Stomach (tissue), 9 donors: Measurements from ENCODE around the gene ADRA2C. TPM values are rescaled to one million over a fixed set of nuclear protein-coding genes. Genes with fewer than 3 reads are reported as not detected.

ENCODE experiments used
- DNase-seq, 2 donors: peaks; one replicate each; pipeline versions ENCODE4 v3.0.0 to v3.0.0-alpha.2; 2013 to 2019
- H3K27ac ChIP-seq, 5 donors: fragments of 200-600 bp in 4 of 5; sonication (generic) in 4 of 5; one replicate each; pipeline ENCODE4 v1.5.1; 2013 to 2019; ENCODE audit warnings: mild to moderate bottlenecking in 1 of 5, moderate library complexity in 1 of 5
- H3K27me3 ChIP-seq, 3 donors: fragments of 200-600 bp; sonication (generic); one replicate each; pipeline ENCODE4 v1.5.1; 2017 to 2019; ENCODE audit warnings: mixed run types in 1 of 3
- H3K36me3 ChIP-seq, 4 donors: fragments of 200-600 bp; sonication (generic); 1 replicate in 3 of 4; 2 replicates in 1 of 4; pipeline ENCODE4 v1.5.1; 2016 to 2019
- H3K4me1 ChIP-seq, 4 donors: fragments of 200-600 bp; sonication (generic); one replicate each; pipeline ENCODE4 v1.5.1; 2016 to 2019
- H3K4me3 ChIP-seq, 4 donors: fragments of 200-600 bp; sonication (generic) in 3 of 4; one replicate each; pipeline ENCODE4 v1.5.1; 2016 to 2019; ENCODE audit warnings: mild to moderate bottlenecking in 1 of 4
- H3K9me3 ChIP-seq, 4 donors: fragments of 200-600 bp; sonication (generic); one replicate each; pipeline ENCODE4 v1.5.1; 2016 to 2019
- CTCF ChIP-seq, 7 experiments: fragments of 450-650 bp in 4 of 7; fragments of 200-600 bp in 3 of 7; sonication (generic) in 3 of 7; IDR thresholded peaks; one replicate each; pipeline ENCODE4 v1.5.1; 2016 to 2019; ENCODE audit warnings: antibody characterized with exemption in 7 of 7, control low read depth in 2 of 7, mild to moderate bottlenecking in 1 of 7
- EP300 ChIP-seq: sonication (generic); formaldehyde crosslinking; IDR thresholded peaks from one replicate; pipeline ENCODE4 v1.6.1; 2017; ENCODE audit warnings: antibody characterized with exemption
- POLR2A ChIP-seq, 4 donors: fragments of 450-650 bp; IDR thresholded peaks; one replicate each; pipeline ENCODE4 v1.6.1; 2016; ENCODE audit warnings: antibody characterized with exemption in 4 of 4, control low read depth in 2 of 4, mild to moderate bottlenecking in 1 of 4, moderate library complexity in 1 of 4
- POLR2AphosphoS5 ChIP-seq, 3 donors: sonication (generic); formaldehyde crosslinking; IDR thresholded peaks; one replicate each; pipeline ENCODE4 v1.6.1; 2016; ENCODE audit warnings: antibody characterized with exemption in 3 of 3
- WGBS, 5 donors: extraction: QIAGEN DNeasy Blood & Tissue Kit in 3 of 5; methylation state at CpG; one replicate each; pipeline versions ENCODE4 v1.1.5 to v1.1.7; 2013 to 2018; 5-methylcytosine and 5-hydroxymethylcytosine counted together
- intact Hi-C: fragments of 100-400 bp; cut with DNase I; formaldehyde crosslinking; loops from one replicate; pipeline ENCODE4 v1.15.1; 2023; ENCODE audit warnings: low total_unique reads
- polyA plus RNA-seq, 3 donors: library from polyadenylated mRNA; stranded (reverse); fragments of 200-250 nt; gene quantifications; one replicate each; pipeline ENCODE4 v1.2.3, GENCODE V29; 2013
- total RNA-seq, 5 donors: library from RNA; depleted of rRNA; stranded (reverse); fragments of >200 nt; gene quantifications; one replicate each; pipeline versions ENCODE4 v1.1.0 to v1.2.3, GENCODE V29; 2014 to 2016
- donor health status: healthy with polysubstance abuse.
- donor health status: Bipolar disorder and iron deficiency.
- donor health status: healthy.

ADRA2C gene
- total and polyA plus RNA-seq, 8 donors = 0.31 to 12.6 (median 1.3) TPM; not detected in 2

GRCh38 chr4:3766785-3767569 is 792 bp downstream of the ADRA2C start:
- DNase-seq = peak in 1 of 2 donors; percentile 60

GRCh38 chr4:3767570-3768288 is 1.5 kb downstream of the ADRA2C start:
- Histone ChIP-seq H3K9me3 (no peaks in the 10 kb centered on the region), H3K4me3 (no peak overlapping the region), H3K4me1 (peaks cover 3 to 26% (median 12%) of the 10 kb centered on the region in 4 donors), H3K27ac (no peak overlapping the region), H3K27me3 (peaks cover 0 to 92% (median 42%) of the 10 kb centered on the region in 3 donors), H3K36me3 (no peaks in the 10 kb centered on the region)
- intact Hi-C loops = loop anchor here (10.0 kb wide), 1 partner anchor 117 kb away; no protein-coding TSS in a partner anchor
- WGBS, 5 donors = 13 to 26% (median 15%) methylated on average over 12 to 58 of the region's 58 CpGs
- peak in 1 of 2 donors; percentile 80 for DNase-seq
- TF ChIP-seq CTCF (IDR thresholded peaks at IDR 0.05) (no peak), EP300 (no peak), POLR2AphosphoS5 (IDR thresholded peaks at IDR 0.05) (no peak), POLR2A (IDR thresholded peaks at IDR 0.05) (no peak)

More at GRCh38 chr4:3766785-3767569, 792 bp downstream of the ADRA2C start:
- Histone ChIP-seq H3K27ac (peak overlapping the region in 1 of 5 donors; percentile 57), H3K36me3 (no peaks in the 10 kb centered on the region), H3K4me3 (peak overlapping the region in 3 of 4 donors; percentile 20 to 38 (median 34)), H3K4me1 (peaks cover 3 to 26% (median 12%) of the 10 kb centered on the region in 4 donors), H3K27me3 (peaks cover 0 to 85% (median 42%) of the 10 kb centered on the region in 3 donors), H3K9me3 (no peaks in the 10 kb centered on the region)
- TF ChIP-seq POLR2AphosphoS5 (IDR thresholded peaks at IDR 0.05) (no peak), POLR2A (IDR thresholded peaks at IDR 0.05) (no peak), CTCF (IDR thresholded peaks at IDR 0.05) (no peak), EP300 (no peak)
- intact Hi-C loops = loop anchor here (10.0 kb wide), 1 partner anchor 118 kb away; no protein-coding TSS in a partner anchor
- 12 to 22% (median 13%) methylated on average over 14 to 107 of the region's 107 CpGs for WGBS, 5 donors

DNA sequence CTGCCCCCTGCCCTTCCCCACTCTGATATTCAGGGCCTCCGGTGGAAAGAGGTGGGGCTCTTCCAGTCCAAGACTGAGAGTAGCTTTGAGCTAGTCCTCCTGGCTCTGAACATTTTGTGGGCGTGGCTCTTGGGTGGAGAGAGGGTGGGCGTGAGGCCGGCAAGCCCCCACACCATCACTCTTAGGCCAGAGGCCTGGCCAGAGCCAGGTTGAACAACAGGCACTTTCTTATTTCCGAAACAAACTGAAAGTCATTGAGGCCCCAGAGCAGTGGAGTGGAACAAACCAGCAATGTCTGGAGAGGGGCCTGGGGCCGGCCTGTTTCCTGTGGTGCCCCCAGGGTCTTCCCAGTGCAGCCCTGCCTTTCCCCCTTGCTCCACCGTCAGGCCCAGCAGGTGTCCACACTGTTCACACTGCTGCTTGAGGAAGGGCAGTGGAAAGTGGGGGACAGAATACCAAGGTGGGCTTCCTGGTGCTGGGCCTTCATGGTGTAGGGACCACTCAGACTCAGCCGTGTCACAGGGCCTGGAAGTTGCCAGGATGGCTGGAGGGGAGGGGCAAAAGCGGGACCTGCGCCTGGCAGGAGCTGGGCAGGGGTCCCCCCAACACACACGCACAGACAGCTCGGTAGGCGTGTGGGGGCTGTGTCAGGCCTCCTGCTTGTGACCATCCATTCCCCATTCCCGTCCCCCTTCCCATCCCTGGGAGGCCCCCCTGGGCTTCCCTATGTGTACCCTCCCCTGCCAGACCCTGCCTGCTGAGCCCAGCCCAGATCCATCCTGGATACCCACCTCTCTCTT is 2.9 kb downstream of the ADRA2C start:
- Histone ChIP-seq H3K27ac (no peak overlapping the region), H3K9me3 (no peaks in the 10 kb centered on the region), H3K36me3 (no peaks in the 10 kb centered on the region), H3K4me1 (peaks cover 3 to 26% (median 12%) of the 10 kb centered on the region in 4 donors), H3K4me3 (no peak overlapping the region), H3K27me3 (peaks cover 0 to 92% (median 47%) of the 10 kb centered on the region in 3 donors)
- intact Hi-C loops = loop anchor here (10.0 kb wide), 1 partner anchor 116 kb away; no protein-coding TSS in a partner anchor
- TF ChIP-seq CTCF (IDR thresholded peaks at IDR 0.05) (no peak), POLR2AphosphoS5 (IDR thresholded peaks at IDR 0.05) (no peak), EP300 (no peak), POLR2A (IDR thresholded peaks at IDR 0.05) (no peak)
- 54 to 62% (median 58%) methylated on average over 12 to 14 of the region's 14 CpGs for WGBS, 5 donors
- DNase-seq = no peak
